Activated CD4-positive, alpha-beta T cell treated with anti-CD3 and anti-CD28 coated beads for 4 hours (primary cell): Measurements from ENCODE around the gene AFAP1L2.

ENCODE experiments used
- DNase-seq, 2 donors: peaks; one replicate each; pipeline ENCODE4 v3.0.0-alpha.2; 2020

AFAP1L2 gene

GRCh38 chr10:114285961-114286441 is 118.3 kb downstream of the AFAP1L2 start:
- no peak for DNase-seq

GRCh38 chr10:114284346-114285071 is 119.8 kb downstream of the AFAP1L2 start:
- DNase-seq, result no peak

- DNase-seq, result no peak
Observed at GRCh38 chr10:114283535-114284234, 120.6 kb downstream of the AFAP1L2 start.

- no peak for DNase-seq
Observed at GRCh38 chr10:114283091-114283490, 121.2 kb downstream of the AFAP1L2 start.

- DNase-seq, result no peak
Observed at GRCh38 chr10:114282526-114282925, 121.8 kb downstream of the AFAP1L2 start.

- no peak for DNase-seq
Observed at GRCh38 chr10:114281461-114281860, 122.8 kb downstream of the AFAP1L2 start.

- no peak for DNase-seq
Observed at GRCh38 chr10:114281006-114281405, 123.3 kb downstream of the AFAP1L2 start.

- DNase-seq, result no peak
Observed at GRCh38 chr10:114279901-114280644, 124.2 kb downstream of the AFAP1L2 start.

GRCh38 chr10:114279289-114279688 is 125.0 kb downstream of the AFAP1L2 start:
- DNase-seq, result no peak

- no peak for DNase-seq
Observed at GRCh38 chr10:114278884-114279191, 125.5 kb downstream of the AFAP1L2 start.

GRCh38 chr10:114278140-114278883 is 126.0 kb downstream of the AFAP1L2 start:
- no peak for DNase-seq

GRCh38 chr10:114276671-114277070 is 127.6 kb downstream of the AFAP1L2 start:
- no peak for DNase-seq

- DNase-seq, result no peak
Observed at GRCh38 chr10:114276066-114276465, 128.2 kb downstream of the AFAP1L2 start.

GRCh38 chr10:114274616-114275453 is 129.5 kb downstream of the AFAP1L2 start:
- no peak for DNase-seq

- DNase-seq, result no peak
Observed at GRCh38 chr10:114273910-114274309, 130.4 kb downstream of the AFAP1L2 start.

- no peak for DNase-seq
Observed at GRCh38 chr10:114272696-114273095, 131.6 kb downstream of the AFAP1L2 start.

GRCh38 chr10:114271779-114272167 is 132.5 kb downstream of the AFAP1L2 start:
- no peak for DNase-seq

- no peak for DNase-seq
Observed at GRCh38 chr10:114271075-114271778, 133.1 kb downstream of the AFAP1L2 start.

- no peak for DNase-seq
Observed at GRCh38 chr10:114266521-114266920, 137.8 kb downstream of the AFAP1L2 start.

- DNase-seq, result no peak
Observed at GRCh38 chr10:114265392-114266053, 138.8 kb downstream of the AFAP1L2 start.

GRCh38 chr10:114262496-114262895 is 141.8 kb downstream of the AFAP1L2 start:
- DNase-seq, result no peak
